Ishikawa (cell line): ENCODE data around the gene PRAMEF20.

Experiments
- CEBPB ChIP-seq: IDR thresholded peaks from 2 replicates; pipeline ENCODE4 v1.6.1; 2012
- CREB1 ChIP-seq: IDR thresholded peaks from 2 replicates; pipeline ENCODE4 v1.6.1; 2012; ENCODE audit warnings: low read depth
- EGR1 ChIP-seq: IDR thresholded peaks from 2 replicates; pipeline ENCODE4 v1.6.1; 2012
- EP300 ChIP-seq: IDR thresholded peaks from 2 replicates; pipeline ENCODE4 v1.6.1; 2012; ENCODE audit warnings: borderline replicate concordance
- FOXM1 ChIP-seq: IDR thresholded peaks from 2 replicates; pipeline ENCODE4 v1.6.1; 2012; ENCODE audit warnings: low read depth, borderline replicate concordance
- NFIC ChIP-seq: IDR thresholded peaks from 2 replicates; pipeline ENCODE4 v1.6.1; 2012
- RAD21 ChIP-seq: IDR thresholded peaks from 2 replicates; pipeline ENCODE4 v1.6.1; 2012; ENCODE audit warnings: low read depth
- TAF1 ChIP-seq: IDR thresholded peaks from 2 replicates; pipeline ENCODE4 v1.6.1; 2012; ENCODE audit warnings: low read depth, mild to moderate bottlenecking
- TCF12 ChIP-seq: IDR thresholded peaks from 2 replicates; pipeline ENCODE4 v1.6.1; 2012; ENCODE audit warnings: low read depth
- TEAD4 ChIP-seq: IDR thresholded peaks from 2 replicates; pipeline ENCODE4 v1.6.1; 2012
- YY1 ChIP-seq: IDR thresholded peaks from 2 replicates; pipeline ENCODE4 v1.6.1; 2012; ENCODE audit warnings: low read depth
- ZBTB7A ChIP-seq: IDR thresholded peaks from 2 replicates; pipeline ENCODE4 v1.6.1; 2012; ENCODE audit warnings: low read depth
- TF ChIP-seq, protein P1 (sequence below): IDR thresholded peaks from 2 replicates; pipeline ENCODE4 v1.6.1; 2012; ENCODE audit warnings: low read depth, mild to moderate bottlenecking
- TF ChIP-seq, protein P2 (sequence below): IDR thresholded peaks from 2 replicates; pipeline ENCODE4 v1.6.1; 2012

DNA sequence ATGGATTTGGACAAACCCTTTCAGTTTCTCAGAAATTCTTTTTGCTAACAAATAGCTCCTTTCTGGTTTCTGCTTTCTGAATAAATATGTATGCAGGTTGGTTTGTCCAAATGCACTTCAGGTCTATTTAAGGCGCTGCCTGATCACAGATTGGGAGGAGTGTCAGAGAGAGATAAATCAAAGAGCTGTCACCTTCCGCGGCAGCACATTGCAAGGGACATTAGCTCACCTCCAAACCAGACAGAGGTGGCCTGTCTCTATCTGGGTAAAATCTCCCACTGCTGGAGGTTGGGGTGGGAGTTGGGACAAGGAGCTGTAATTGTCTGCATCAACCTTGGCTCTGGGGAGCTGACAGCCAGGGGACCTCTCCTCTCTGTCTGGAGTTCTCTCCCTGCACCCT, 25.2 kb downstream of the PRAMEF20 start:
- no peak for TF ChIP-seq TEAD4
- no peak for TF ChIP-seq YY1
- no peak for TF ChIP-seq EP300
- no peak for TF ChIP-seq CREB1
- no peak for TF ChIP-seq NFIC
- TF ChIP-seq FOXM1: no peak
- no peak for TF ChIP-seq TAF1
- TF ChIP-seq, protein P1, sequence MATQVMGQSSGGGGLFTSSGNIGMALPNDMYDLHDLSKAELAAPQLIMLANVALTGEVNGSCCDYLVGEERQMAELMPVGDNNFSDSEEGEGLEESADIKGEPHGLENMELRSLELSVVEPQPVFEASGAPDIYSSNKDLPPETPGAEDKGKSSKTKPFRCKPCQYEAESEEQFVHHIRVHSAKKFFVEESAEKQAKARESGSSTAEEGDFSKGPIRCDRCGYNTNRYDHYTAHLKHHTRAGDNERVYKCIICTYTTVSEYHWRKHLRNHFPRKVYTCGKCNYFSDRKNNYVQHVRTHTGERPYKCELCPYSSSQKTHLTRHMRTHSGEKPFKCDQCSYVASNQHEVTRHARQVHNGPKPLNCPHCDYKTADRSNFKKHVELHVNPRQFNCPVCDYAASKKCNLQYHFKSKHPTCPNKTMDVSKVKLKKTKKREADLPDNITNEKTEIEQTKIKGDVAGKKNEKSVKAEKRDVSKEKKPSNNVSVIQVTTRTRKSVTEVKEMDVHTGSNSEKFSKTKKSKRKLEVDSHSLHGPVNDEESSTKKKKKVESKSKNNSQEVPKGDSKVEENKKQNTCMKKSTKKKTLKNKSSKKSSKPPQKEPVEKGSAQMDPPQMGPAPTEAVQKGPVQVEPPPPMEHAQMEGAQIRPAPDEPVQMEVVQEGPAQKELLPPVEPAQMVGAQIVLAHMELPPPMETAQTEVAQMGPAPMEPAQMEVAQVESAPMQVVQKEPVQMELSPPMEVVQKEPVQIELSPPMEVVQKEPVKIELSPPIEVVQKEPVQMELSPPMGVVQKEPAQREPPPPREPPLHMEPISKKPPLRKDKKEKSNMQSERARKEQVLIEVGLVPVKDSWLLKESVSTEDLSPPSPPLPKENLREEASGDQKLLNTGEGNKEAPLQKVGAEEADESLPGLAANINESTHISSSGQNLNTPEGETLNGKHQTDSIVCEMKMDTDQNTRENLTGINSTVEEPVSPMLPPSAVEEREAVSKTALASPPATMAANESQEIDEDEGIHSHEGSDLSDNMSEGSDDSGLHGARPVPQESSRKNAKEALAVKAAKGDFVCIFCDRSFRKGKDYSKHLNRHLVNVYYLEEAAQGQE: no peak
- TF ChIP-seq EGR1: no peak
- TF ChIP-seq CEBPB: no peak
- TF ChIP-seq RAD21: no peak
- TF ChIP-seq, protein P2, sequence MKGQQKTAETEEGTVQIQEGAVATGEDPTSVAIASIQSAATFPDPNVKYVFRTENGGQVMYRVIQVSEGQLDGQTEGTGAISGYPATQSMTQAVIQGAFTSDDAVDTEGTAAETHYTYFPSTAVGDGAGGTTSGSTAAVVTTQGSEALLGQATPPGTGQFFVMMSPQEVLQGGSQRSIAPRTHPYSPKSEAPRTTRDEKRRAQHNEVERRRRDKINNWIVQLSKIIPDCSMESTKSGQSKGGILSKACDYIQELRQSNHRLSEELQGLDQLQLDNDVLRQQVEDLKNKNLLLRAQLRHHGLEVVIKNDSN: no peak
- TF ChIP-seq TCF12: no peak
- no peak for TF ChIP-seq ZBTB7A
